Measurements from ENCODE around the gene SERPINB10. TPM values are rescaled to one million over a fixed set of nuclear protein-coding genes. Genes with fewer than 3 reads are reported as not detected.
"Not testable (repeated sequence)": the region's sequence is repeated elsewhere in the genome, so short reads cannot be mapped to it uniquely, and the experiment has no call there.

The SERPINB10 gene
- polyA plus RNA-seq, 1 donor: not detected

GRCh38 chr18:63940543-63941050 is 32.8 kb downstream of the SERPINB10 start:
- not testable (repeated sequence) for DNase-seq; H3K27ac ChIP-seq (ENCODE audit: low read length); H3K4me1 ChIP-seq (ENCODE audit: control insufficient read depth, insufficient read depth, low read length); H3K36me3 ChIP-seq (ENCODE audit: control insufficient read depth, insufficient read depth, low read length); H3K9me3 ChIP-seq (ENCODE audit: control insufficient read depth, low read depth, low read length); H3K4me3 ChIP-seq (ENCODE audit: low read length)
- no CpG with 5 or more reads among the region's 17 CpGs for WGBS (ENCODE audit: insufficient coverage, low lambda C conversion rate)
- H3K27me3 ChIP-seq (ENCODE audit: control insufficient read depth, insufficient read depth, low read length): peaks cover 24% of the 10 kb centered on the region

- Histone ChIP-seq H3K36me3 (ENCODE audit: control insufficient read depth, insufficient read depth, low read length) (no peaks in the 10 kb centered on the region), H3K27ac (ENCODE audit: low read length) (no peak overlapping the region), H3K4me1 (ENCODE audit: control insufficient read depth, insufficient read depth, low read length) (no peaks in the 10 kb centered on the region), H3K4me3 (ENCODE audit: low read length) (no peak overlapping the region), H3K9me3 (ENCODE audit: control insufficient read depth, low read depth, low read length) (no peaks in the 10 kb centered on the region), H3K27me3 (ENCODE audit: control insufficient read depth, insufficient read depth, low read length) (peaks cover 5% of the 10 kb centered on the region)
- no peak for DNase-seq
- WGBS (ENCODE audit: insufficient coverage, low lambda C conversion rate): 89% methylated on average over 1 of the region's 3 CpGs
These were observed 39.5 kb downstream of the SERPINB10 start for GRCh38 chr18:63947051-63947790.

- H3K4me3 ChIP-seq (ENCODE audit: low read length): no peak within 1 kb of the TSS
- no peaks in the 10 kb centered on the region for H3K4me1 ChIP-seq (ENCODE audit: control insufficient read depth, insufficient read depth, low read length)
- no peaks in the 10 kb centered on the region for H3K36me3 ChIP-seq (ENCODE audit: control insufficient read depth, insufficient read depth, low read length)
- H3K9me3 ChIP-seq (ENCODE audit: control insufficient read depth, low read depth, low read length): no peaks in the 10 kb centered on the region
- H3K27ac ChIP-seq (ENCODE audit: low read length): no peak within 1 kb of the TSS
- DNase-seq: peak in 1 of 2 donors; percentile 24
- WGBS (ENCODE audit: insufficient coverage, low lambda C conversion rate): no CpG with 5 or more reads among the region's 35 CpGs
- peaks cover 5% of the 10 kb centered on the region for H3K27me3 ChIP-seq (ENCODE audit: control insufficient read depth, insufficient read depth, low read length)
These were observed 41.4 kb downstream of the SERPINB10 start, which contains the start of gene HMSD for GRCh38 chr18:63949068-63949737. Gene HMSD, plus strand, starts transcription at chr18:63949301. Its CDS starts 4,155 bp downstream, at chr18:63953456.

- Histone ChIP-seq H3K4me3 (ENCODE audit: low read length) (no peak overlapping the region), H3K27ac (ENCODE audit: low read length) (no peak overlapping the region), H3K36me3 (ENCODE audit: control insufficient read depth, insufficient read depth, low read length) (no peaks in the 10 kb centered on the region), H3K9me3 (ENCODE audit: control insufficient read depth, low read depth, low read length) (no peaks in the 10 kb centered on the region), H3K4me1 (ENCODE audit: control insufficient read depth, insufficient read depth, low read length) (no peaks in the 10 kb centered on the region), H3K27me3 (ENCODE audit: control insufficient read depth, insufficient read depth, low read length) (peaks cover 5% of the 10 kb centered on the region)
- WGBS (ENCODE audit: insufficient coverage, low lambda C conversion rate): 86% methylated on average over 3 of the region's 4 CpGs
- no peak for DNase-seq
These were observed 43.5 kb downstream of the SERPINB10 start for GRCh38 chr18:63951302-63951705.

- peaks cover 5% of the 10 kb centered on the region for H3K27me3 ChIP-seq (ENCODE audit: control insufficient read depth, insufficient read depth, low read length)
- WGBS (ENCODE audit: insufficient coverage, low lambda C conversion rate): no CpG with 5 or more reads among the region's 5 CpGs
- no peak overlapping the region for H3K27ac ChIP-seq (ENCODE audit: low read length)
- no peak for DNase-seq
- H3K9me3 ChIP-seq (ENCODE audit: control insufficient read depth, low read depth, low read length): no peaks in the 10 kb centered on the region
- no peaks in the 10 kb centered on the region for H3K4me1 ChIP-seq (ENCODE audit: control insufficient read depth, insufficient read depth, low read length)
- H3K36me3 ChIP-seq (ENCODE audit: control insufficient read depth, insufficient read depth, low read length): no peaks in the 10 kb centered on the region
- no peak overlapping the region for H3K4me3 ChIP-seq (ENCODE audit: low read length)
These were observed 46.1 kb downstream of the SERPINB10 start for GRCh38 chr18:63953811-63954210.

- whole genome bisulfite sequencing (ENCODE audit: insufficient coverage, low lambda C conversion rate): 83% methylated on average over 1 of the region's 4 CpGs
- no peak for DNase-seq
- Histone ChIP-seq H3K4me3 (ENCODE audit: low read length) (no peak overlapping the region), H3K27me3 (ENCODE audit: control insufficient read depth, insufficient read depth, low read length) (no peaks in the 10 kb centered on the region), H3K36me3 (ENCODE audit: control insufficient read depth, insufficient read depth, low read length) (no peaks in the 10 kb centered on the region), H3K4me1 (ENCODE audit: control insufficient read depth, insufficient read depth, low read length) (no peaks in the 10 kb centered on the region), H3K9me3 (ENCODE audit: control insufficient read depth, low read depth, low read length) (no peaks in the 10 kb centered on the region), H3K27ac (ENCODE audit: low read length) (no peak overlapping the region)
These were observed 49.0 kb downstream of the SERPINB10 start for GRCh38 chr18:63956755-63957154.

GRCh38 chr18:63960891-63961290 is 53.1 kb downstream of the SERPINB10 start:
- no peak overlapping the region for H3K4me3 ChIP-seq (ENCODE audit: low read length)
- WGBS (ENCODE audit: insufficient coverage, low lambda C conversion rate): no CpG with 5 or more reads among the region's 1 CpG
- H3K9me3 ChIP-seq (ENCODE audit: control insufficient read depth, low read depth, low read length): no peaks in the 10 kb centered on the region
- no peaks in the 10 kb centered on the region for H3K36me3 ChIP-seq (ENCODE audit: control insufficient read depth, insufficient read depth, low read length)
- H3K4me1 ChIP-seq (ENCODE audit: control insufficient read depth, insufficient read depth, low read length): no peaks in the 10 kb centered on the region
- H3K27me3 ChIP-seq (ENCODE audit: control insufficient read depth, insufficient read depth, low read length): no peaks in the 10 kb centered on the region
- no peak overlapping the region for H3K27ac ChIP-seq (ENCODE audit: low read length)
- no peak for DNase-seq

- Histone ChIP-seq H3K27me3 (ENCODE audit: control insufficient read depth, insufficient read depth, low read length) (no peaks in the 10 kb centered on the region), H3K9me3 (ENCODE audit: control insufficient read depth, low read depth, low read length) (no peaks in the 10 kb centered on the region), H3K27ac (ENCODE audit: low read length) (no peak overlapping the region), H3K4me1 (ENCODE audit: control insufficient read depth, insufficient read depth, low read length) (no peaks in the 10 kb centered on the region), H3K36me3 (ENCODE audit: control insufficient read depth, insufficient read depth, low read length) (no peaks in the 10 kb centered on the region), H3K4me3 (ENCODE audit: low read length) (no peak overlapping the region)
- WGBS (ENCODE audit: insufficient coverage, low lambda C conversion rate): no CpG with 5 or more reads among the region's 5 CpGs
- DNase-seq: no peak
These were observed 53.8 kb downstream of the SERPINB10 start for GRCh38 chr18:63961435-63961980.

GRCh38 chr18:63962137-63962536 is 54.4 kb downstream of the SERPINB10 start:
- Histone ChIP-seq H3K4me3 (ENCODE audit: low read length) (no peak overlapping the region), H3K36me3 (ENCODE audit: control insufficient read depth, insufficient read depth, low read length) (no peaks in the 10 kb centered on the region), H3K9me3 (ENCODE audit: control insufficient read depth, low read depth, low read length) (no peaks in the 10 kb centered on the region), H3K27ac (ENCODE audit: low read length) (no peak overlapping the region), H3K27me3 (ENCODE audit: control insufficient read depth, insufficient read depth, low read length) (no peaks in the 10 kb centered on the region), H3K4me1 (ENCODE audit: control insufficient read depth, insufficient read depth, low read length) (no peaks in the 10 kb centered on the region)
- WGBS (ENCODE audit: insufficient coverage, low lambda C conversion rate): no CpG with 5 or more reads among the region's 1 CpG
- DNase-seq: no peak

- Histone ChIP-seq H3K4me3 (ENCODE audit: low read length) (no peak overlapping the region), H3K9me3 (ENCODE audit: control insufficient read depth, low read depth, low read length) (no peaks in the 10 kb centered on the region), H3K4me1 (ENCODE audit: control insufficient read depth, insufficient read depth, low read length) (no peaks in the 10 kb centered on the region), H3K27ac (ENCODE audit: low read length) (no peak overlapping the region), H3K36me3 (ENCODE audit: control insufficient read depth, insufficient read depth, low read length) (no peaks in the 10 kb centered on the region), H3K27me3 (ENCODE audit: control insufficient read depth, insufficient read depth, low read length) (no peaks in the 10 kb centered on the region)
- peak; percentile 39 to 58 for DNase-seq
- no CpG with 5 or more reads among the region's 1 CpG for WGBS (ENCODE audit: insufficient coverage, low lambda C conversion rate)
These were observed 56.0 kb downstream of the SERPINB10 start for GRCh38 chr18:63963615-63964256.
